Activated CD8-positive, alpha-beta T cell treated with anti-CD3 and anti-CD28 coated beads, Interleukin-2, amount 10 ng/mL, durations not matched to agents 7 days and 5 days (primary cell): ENCODE measurements around the gene CHMP5. TPM values are rescaled to one million over a fixed set of nuclear protein-coding genes. Genes with fewer than 3 reads are reported as not detected.
"Not testable (repeated sequence)": the region's sequence is repeated elsewhere in the genome, so short reads cannot be mapped to it uniquely, and the experiment has no call there.

Experiments used
- ATAC-seq: fragments of 150-1000 bp; cut with Tn5 transposase; one replicate; pipeline ENCODE4 v1.10.0; 2021; ENCODE audit warnings: moderate library complexity
- CTCF ChIA-PET: fragments of 350-600 bp; sonication (Branson Sonifier 250); formaldehyde crosslinking; loops from one replicate; lab custom pipeline; 2021; ENCODE audit warnings: antibody characterized with exemption; lab: Charles Lee
- POLR2A ChIA-PET: fragments of 350-600 bp; sonication (Branson Sonifier 250); formaldehyde crosslinking; loops from one replicate; lab custom pipeline; 2021; ENCODE audit warnings: antibody characterized with exemption; lab: Charles Lee
- DNase-seq: peaks from one replicate; pipeline ENCODE4 v3.0.0-alpha.2; 2020
- H3K27ac Mint-ChIP-seq: one replicate; pipeline ENCODE4 v1.8.0; 2021; ENCODE audit warnings: mild to moderate bottlenecking, mixed read lengths
- H3K27me3 Mint-ChIP-seq: one replicate; pipeline ENCODE4 v1.8.0; 2021; ENCODE audit warnings: low read depth, mixed read lengths
- H3K36me3 Mint-ChIP-seq: one replicate; pipeline ENCODE4 v1.8.0; 2021; ENCODE audit warnings: low read depth, mixed read lengths
- H3K4me1 Mint-ChIP-seq: one replicate; pipeline ENCODE4 v1.8.0; 2021; ENCODE audit warnings: low read depth, mixed read lengths
- H3K4me3 Mint-ChIP-seq: one replicate; pipeline ENCODE4 v1.8.0; 2021; ENCODE audit warnings: mild to moderate bottlenecking, mixed read lengths
- H3K9me3 Mint-ChIP-seq: one replicate; pipeline ENCODE4 v1.8.0; 2022; ENCODE audit warnings: mixed read lengths; ENCODE audit not compliant: insufficient read depth
- total RNA-seq, 2 experiments: library from RNA; stranded (reverse); gene quantifications; one replicate each; pipeline ENCODE4 v1.2.3, GENCODE V29; 2021

CHMP5 gene
- total RNA-seq, 2 experiments from 2014 or later, result 83.0 to 85.5 TPM

GRCh38 chr9:33295571-33295970 is 30.7 kb downstream of the CHMP5 start:
- Mint-ChIP-seq H3K27me3 (no peaks in the 10 kb centered on the region), H3K4me3 (peak overlapping the region; percentile 7), H3K4me1 (peaks cover 82% of the 10 kb centered on the region), H3K27ac (peak overlapping the region; percentile 56), H3K9me3 (no peaks in the 10 kb centered on the region), H3K36me3 (peaks cover 73% of the 10 kb centered on the region)
- ChIA-PET CTCF (interaction anchor here (1.4 kb wide), 1 partner anchor 9 kb away, joined by 4 read pairs; no protein-coding TSS in a partner anchor), POLR2A (interaction anchor here (0.6 kb wide), 1 partner anchor 9 kb away, joined by 3 read pairs; no protein-coding TSS in a partner anchor)
- ATAC-seq, result no peak
- DNase-seq, result no peak

DNA sequence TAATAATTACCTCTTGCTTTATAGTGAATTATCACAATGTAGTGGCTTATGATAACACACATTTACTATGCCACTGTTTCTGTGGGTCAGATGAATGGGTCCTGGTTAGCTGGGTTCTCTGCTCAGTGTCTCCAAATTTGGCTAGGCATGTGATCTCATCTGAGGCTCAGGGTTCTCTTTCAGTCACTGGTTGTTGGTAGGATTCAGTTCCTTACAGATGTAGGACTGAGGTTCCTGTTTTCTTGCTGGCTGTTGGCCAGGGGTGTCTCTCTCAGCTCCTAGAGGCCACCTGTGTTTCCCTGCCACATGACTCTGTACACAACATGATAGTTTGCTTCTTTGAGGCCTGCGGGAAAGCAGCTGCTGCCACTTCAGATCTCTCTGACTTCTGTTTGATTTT is 32.6 kb downstream of the CHMP5 start:
- H3K9me3 Mint-ChIP-seq, result no peaks in the 10 kb centered on the region
- POLR2A ChIA-PET, result no interaction called here
- H3K27ac Mint-ChIP-seq, result peak overlapping the region; percentile 53
- peak; percentile 45 for ATAC-seq
- CTCF ChIA-PET, result interaction anchor here (1.1 to 2.3 kb wide), 4 partner anchors 10 to 169 kb away, joined by 3 to 8 read pairs (median 4); no protein-coding TSS in a partner anchor
- H3K27me3 Mint-ChIP-seq, result no peaks in the 10 kb centered on the region
- peak overlapping the region; percentile 0 for H3K4me3 Mint-ChIP-seq
- no peak for DNase-seq
- H3K4me1 Mint-ChIP-seq, result peaks cover 72% of the 10 kb centered on the region
- H3K36me3 Mint-ChIP-seq, result peaks cover 69% of the 10 kb centered on the region

GRCh38 chr9:33300546-33300945 is 35.7 kb downstream of the CHMP5 start:
- CTCF ChIA-PET, result interaction anchor here (1.2 to 1.4 kb wide), 3 partner anchors 9 to 17 kb away, joined by 3 read pairs; no protein-coding TSS in a partner anchor
- no peaks in the 10 kb centered on the region for H3K27me3 Mint-ChIP-seq
- H3K4me3 Mint-ChIP-seq, result no peak overlapping the region
- no peak overlapping the region for H3K27ac Mint-ChIP-seq
- DNase-seq, result no peak
- POLR2A ChIA-PET, result interaction anchor here (1.2 kb wide), 1 partner anchor 10 kb away, joined by 6 read pairs; the partner anchor contains the start of gene NFX1
- H3K9me3 Mint-ChIP-seq, result no peaks in the 10 kb centered on the region
- peaks cover 52% of the 10 kb centered on the region for H3K4me1 Mint-ChIP-seq
- H3K36me3 Mint-ChIP-seq, result peaks cover 56% of the 10 kb centered on the region
- no peak for ATAC-seq

GRCh38 chr9:33304362-33304761 is 39.5 kb downstream of the CHMP5 start:
- DNase-seq, result no peak
- POLR2A ChIA-PET, result interaction anchor here (0.6 to 1.9 kb wide), 3 partner anchors 12 to 280 kb away, joined by 3 to 12 read pairs (median 3); partner anchors contain the start of genes DNAJA1 and NFX1
- ATAC-seq, result no peak
- Mint-ChIP-seq H3K9me3 (no peaks in the 10 kb centered on the region), H3K36me3 (peaks cover 44% of the 10 kb centered on the region), H3K27me3 (no peaks in the 10 kb centered on the region), H3K27ac (no peak overlapping the region), H3K4me1 (peaks cover 16% of the 10 kb centered on the region), H3K4me3 (no peak overlapping the region)
- CTCF ChIA-PET, result interaction anchor here (1.2 to 2.2 kb wide), 4 partner anchors 17 to 162 kb away, joined by 4 to 8 read pairs (median 6); no protein-coding TSS in a partner anchor

GRCh38 chr9:33306037-33306436 is 41.2 kb downstream of the CHMP5 start:
- Mint-ChIP-seq H3K4me3 (no peak overlapping the region), H3K27ac (no peak overlapping the region), H3K9me3 (no peaks in the 10 kb centered on the region), H3K36me3 (peaks cover 38% of the 10 kb centered on the region), H3K4me1 (peaks cover 7% of the 10 kb centered on the region), H3K27me3 (no peaks in the 10 kb centered on the region)
- ATAC-seq (peak; percentile 72), DNase-seq (no peak)
- CTCF ChIA-PET, result interaction anchor here (1.2 to 2.2 kb wide), 2 partner anchors 16 to 68 kb away, joined by 3 to 6 read pairs; partner anchors contain the start of gene NFX1
- POLR2A ChIA-PET, result interaction anchor here (1.9 kb wide), 1 partner anchor 16 kb away, joined by 12 read pairs; the partner anchor contains the start of gene NFX1

- peaks cover 9% of the 10 kb centered on the region for H3K4me1 Mint-ChIP-seq
- no peak overlapping the region for H3K4me3 Mint-ChIP-seq
- no peak overlapping the region for H3K27ac Mint-ChIP-seq
- no peaks in the 10 kb centered on the region for H3K27me3 Mint-ChIP-seq
- ChIA-PET CTCF (no interaction called here), POLR2A (no interaction called here)
- no peak for ATAC-seq
- peaks cover 44% of the 10 kb centered on the region for H3K36me3 Mint-ChIP-seq
- no peak for DNase-seq
- H3K9me3 Mint-ChIP-seq, result no peaks in the 10 kb centered on the region
Measured at GRCh38 chr9:33307067-33307466, 42.2 kb downstream of the CHMP5 start.

DNA sequence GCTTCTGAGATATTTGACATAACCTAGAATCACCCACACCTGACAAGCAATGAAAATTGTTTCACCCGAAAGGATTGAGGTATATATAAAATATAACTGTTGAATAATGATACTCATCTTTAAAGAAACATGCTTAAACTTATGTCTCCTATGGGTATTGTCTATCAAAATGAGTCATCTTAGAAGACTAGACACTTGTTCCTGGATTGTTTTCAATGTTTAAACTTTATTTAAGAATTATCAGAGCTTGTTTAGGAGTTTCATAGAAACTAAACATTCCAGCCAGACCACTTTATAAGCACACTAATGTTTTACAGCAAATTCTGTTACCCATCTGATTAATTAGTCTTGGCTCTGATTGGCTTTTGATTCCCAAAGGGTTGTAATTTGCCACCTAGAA is 45.1 kb downstream of the CHMP5 start:
- POLR2A ChIA-PET, result interaction anchor here (0.7 kb wide), 1 partner anchor 10 kb away, joined by 3 read pairs; no protein-coding TSS in a partner anchor
- H3K36me3 Mint-ChIP-seq, result peaks cover 50% of the 10 kb centered on the region
- CTCF ChIA-PET, result interaction anchor here (1.3 to 1.6 kb wide), 3 partner anchors 9 to 105 kb away, joined by 3 to 5 read pairs (median 4); no protein-coding TSS in a partner anchor
- H3K4me1 Mint-ChIP-seq, result peaks cover 3% of the 10 kb centered on the region
- ATAC-seq (no peak), DNase-seq (no peak)
- H3K9me3 Mint-ChIP-seq, result no peaks in the 10 kb centered on the region
- H3K27ac Mint-ChIP-seq, result no peak overlapping the region
- no peaks in the 10 kb centered on the region for H3K27me3 Mint-ChIP-seq
- H3K4me3 Mint-ChIP-seq, result no peak overlapping the region

GRCh38 chr9:33310748-33311147 is 45.9 kb downstream of the CHMP5 start:
- DNase-seq (no peak), ATAC-seq (no peak)
- POLR2A ChIA-PET, result no interaction called here
- Mint-ChIP-seq H3K27me3 (no peaks in the 10 kb centered on the region), H3K9me3 (no peaks in the 10 kb centered on the region), H3K36me3 (peaks cover 56% of the 10 kb centered on the region), H3K4me1 (peaks cover 3% of the 10 kb centered on the region), H3K27ac (no peak overlapping the region), H3K4me3 (no peak overlapping the region)
- CTCF ChIA-PET, result interaction anchor here (1.6 kb wide), 2 partner anchors 14 to 24 kb away, joined by 3 to 5 read pairs; no protein-coding TSS in a partner anchor

DNA sequence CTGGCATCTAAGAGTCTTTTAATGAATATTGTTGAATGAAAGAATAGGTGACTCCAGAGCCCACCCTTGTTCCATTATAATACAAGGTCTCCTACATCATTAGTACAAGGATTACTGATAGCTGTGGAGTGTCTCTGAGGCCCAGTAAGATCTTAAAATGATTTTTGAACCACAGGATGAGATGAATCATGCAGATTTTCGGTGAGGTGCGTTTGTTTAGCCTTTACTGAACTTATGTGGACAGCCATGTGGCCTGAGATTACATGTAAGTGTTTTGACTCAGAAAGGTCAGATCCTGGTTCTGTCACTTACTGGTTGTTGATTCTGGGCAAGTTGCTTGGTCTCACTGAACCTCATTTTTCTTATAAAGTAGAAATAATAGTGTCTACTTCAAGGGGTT is 47.1 kb downstream of the CHMP5 start:
- Mint-ChIP-seq H3K4me3 (no peak overlapping the region), H3K27me3 (no peaks in the 10 kb centered on the region), H3K27ac (no peak overlapping the region), H3K36me3 (peaks cover 60% of the 10 kb centered on the region), H3K4me1 (peaks cover 3% of the 10 kb centered on the region), H3K9me3 (no peaks in the 10 kb centered on the region)
- no peak for DNase-seq
- ATAC-seq, result no peak
- ChIA-PET CTCF (interaction anchor here (1.6 kb wide), 1 partner anchor 25 kb away, joined by 3 read pairs; no protein-coding TSS in a partner anchor), POLR2A (no interaction called here)

- Mint-ChIP-seq H3K27me3 (no peaks in the 10 kb centered on the region), H3K9me3 (no peaks in the 10 kb centered on the region), H3K4me1 (peaks cover 3% of the 10 kb centered on the region), H3K4me3 (no peak overlapping the region), H3K36me3 (peaks cover 63% of the 10 kb centered on the region), H3K27ac (no peak overlapping the region)
- ATAC-seq (no peak), DNase-seq (no peak)
- POLR2A ChIA-PET, result no interaction called here
- CTCF ChIA-PET, result interaction anchor here (1.2 kb wide), 1 partner anchor 137 kb away, joined by 3 read pairs; no protein-coding TSS in a partner anchor
Measured at GRCh38 chr9:33315371-33315770, 50.5 kb downstream of the CHMP5 start.

- DNase-seq, ATAC-seq, H3K4me1 Mint-ChIP-seq, H3K9me3 Mint-ChIP-seq, H3K4me3 Mint-ChIP-seq, H3K27ac Mint-ChIP-seq, H3K27me3 Mint-ChIP-seq: not testable (repeated sequence)
- CTCF ChIA-PET, result interaction anchor here (1.1 to 1.2 kb wide), 2 partner anchors 32 to 58 kb away, joined by 4 to 5 read pairs; no protein-coding TSS in a partner anchor
- POLR2A ChIA-PET, result interaction anchor here (0.5 to 1.3 kb wide), 3 partner anchors 15 to 835 kb away, joined by 3 read pairs; partner anchors contain the start of gene NFX1
- H3K36me3 Mint-ChIP-seq, result peaks cover 62% of the 10 kb centered on the region
Measured at GRCh38 chr9:33317136-33317535, 52.3 kb downstream of the CHMP5 start.

DNA sequence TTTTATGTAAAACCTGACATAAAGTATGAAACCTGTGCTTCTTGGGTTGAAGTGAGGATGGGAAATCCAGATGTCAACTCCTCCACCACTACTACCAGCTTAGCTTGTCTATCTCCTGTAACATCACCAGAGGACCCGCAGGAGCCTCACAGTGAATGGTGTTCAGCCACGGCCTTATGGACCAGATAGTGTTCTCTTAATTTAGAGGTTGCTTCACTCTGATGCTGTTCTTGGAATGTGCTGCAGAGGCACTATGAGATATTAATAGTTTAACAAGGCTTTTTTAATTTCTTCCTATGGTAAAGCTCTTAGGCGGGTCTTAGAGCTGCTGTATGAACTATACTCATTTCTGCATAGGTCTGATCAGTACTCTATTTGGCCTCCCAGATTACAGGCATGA is 53.4 kb downstream of the CHMP5 start:
- CTCF ChIA-PET, result interaction anchor here (1.3 kb wide), 1 partner anchor 135 kb away, joined by 4 read pairs; no protein-coding TSS in a partner anchor
- Mint-ChIP-seq H3K27me3 (no peaks in the 10 kb centered on the region), H3K36me3 (peaks cover 64% of the 10 kb centered on the region), H3K4me1 (no peaks in the 10 kb centered on the region), H3K4me3 (no peak overlapping the region), H3K9me3 (no peaks in the 10 kb centered on the region), H3K27ac (no peak overlapping the region)
- DNase-seq (no peak), ATAC-seq (no peak)
- POLR2A ChIA-PET, result interaction anchor here (0.6 kb wide), 1 partner anchor 226 kb away, joined by 3 read pairs; no protein-coding TSS in a partner anchor
